Measurements from ENCODE around the gene PLPP3.

The PLPP3 gene

DNA sequence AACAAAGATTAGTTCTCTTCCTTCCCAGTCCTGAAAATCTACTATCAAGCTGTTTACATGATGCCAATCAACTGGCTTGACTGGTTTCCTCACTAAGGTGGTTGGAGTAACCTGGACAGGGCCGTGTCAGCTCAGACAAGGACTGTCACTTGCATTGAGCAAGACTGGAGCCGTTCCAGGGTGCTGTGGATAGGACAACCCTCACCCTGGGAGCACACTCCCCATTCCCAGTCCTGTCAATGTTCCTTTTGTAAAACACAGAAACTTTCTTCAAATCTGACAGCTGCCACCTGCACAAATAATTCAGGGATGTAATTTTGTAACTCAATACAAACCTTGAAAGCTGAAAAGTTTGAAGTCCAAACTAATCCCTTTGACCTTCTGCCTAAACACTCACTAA lies 31.4 kb downstream of the PLPP3 start:
- no peak overlapping the region for H3K4me3 ChIP-seq (replicated peaks in 1 of 2; ENCODE audit: low read depth in 2 of 2, low read length in 2 of 2)
- no peak for DNase-seq (ENCODE audit: low read depth in 2 of 2)
- TF ChIP-seq, protein P1, sequence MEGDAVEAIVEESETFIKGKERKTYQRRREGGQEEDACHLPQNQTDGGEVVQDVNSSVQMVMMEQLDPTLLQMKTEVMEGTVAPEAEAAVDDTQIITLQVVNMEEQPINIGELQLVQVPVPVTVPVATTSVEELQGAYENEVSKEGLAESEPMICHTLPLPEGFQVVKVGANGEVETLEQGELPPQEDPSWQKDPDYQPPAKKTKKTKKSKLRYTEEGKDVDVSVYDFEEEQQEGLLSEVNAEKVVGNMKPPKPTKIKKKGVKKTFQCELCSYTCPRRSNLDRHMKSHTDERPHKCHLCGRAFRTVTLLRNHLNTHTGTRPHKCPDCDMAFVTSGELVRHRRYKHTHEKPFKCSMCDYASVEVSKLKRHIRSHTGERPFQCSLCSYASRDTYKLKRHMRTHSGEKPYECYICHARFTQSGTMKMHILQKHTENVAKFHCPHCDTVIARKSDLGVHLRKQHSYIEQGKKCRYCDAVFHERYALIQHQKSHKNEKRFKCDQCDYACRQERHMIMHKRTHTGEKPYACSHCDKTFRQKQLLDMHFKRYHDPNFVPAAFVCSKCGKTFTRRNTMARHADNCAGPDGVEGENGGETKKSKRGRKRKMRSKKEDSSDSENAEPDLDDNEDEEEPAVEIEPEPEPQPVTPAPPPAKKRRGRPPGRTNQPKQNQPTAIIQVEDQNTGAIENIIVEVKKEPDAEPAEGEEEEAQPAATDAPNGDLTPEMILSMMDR (IDR thresholded peaks at IDR 0.05; ENCODE audit: low read depth, low read length), result no peak

DNA sequence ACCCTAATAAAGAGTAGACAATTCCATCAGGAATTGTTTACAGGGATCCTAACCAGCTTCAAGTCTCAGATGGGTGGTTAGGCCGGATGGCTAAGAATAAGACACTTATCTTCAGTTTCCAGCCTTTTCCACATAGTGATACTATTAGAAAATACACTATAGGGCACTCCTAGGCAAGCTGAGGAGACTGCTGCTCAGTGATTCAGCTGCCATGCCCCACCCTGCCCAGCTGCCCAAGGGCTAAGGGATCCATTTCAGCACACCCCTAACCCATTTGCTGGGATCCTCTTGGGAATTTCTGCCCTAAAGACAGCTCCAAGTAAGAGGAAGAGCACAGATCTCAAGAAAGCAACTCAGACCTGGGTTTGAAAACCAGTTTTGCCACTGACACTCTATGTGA lies 31.9 kb downstream of the PLPP3 start:
- H3K4me3 ChIP-seq (replicated peaks in 1 of 2; ENCODE audit: low read depth in 2 of 2, low read length in 2 of 2), result no peak overlapping the region
- DNase-seq (ENCODE audit: low read depth in 2 of 2), result no peak
- TF ChIP-seq, protein P1 (IDR thresholded peaks at IDR 0.05; ENCODE audit: low read depth, low read length), result no peak

DNA sequence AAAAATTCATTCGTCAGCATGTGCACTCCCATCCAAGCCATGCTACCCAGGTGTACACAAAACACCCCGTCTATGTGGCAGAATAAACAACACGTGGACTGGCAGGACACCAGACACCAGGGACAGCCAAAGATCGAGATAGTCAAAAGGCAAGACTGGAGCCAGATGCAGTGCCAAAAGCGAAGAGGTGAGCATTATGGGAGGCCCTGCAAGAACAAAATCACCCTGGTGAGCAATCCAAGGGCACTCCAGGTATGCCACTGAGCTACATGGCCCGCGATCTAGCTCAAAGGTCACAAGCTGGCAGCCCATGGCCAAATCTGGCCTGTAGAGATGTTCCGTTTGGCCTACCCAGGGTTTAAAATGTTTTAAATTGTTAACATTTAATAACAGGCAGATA lies 33.7 kb downstream of the PLPP3 start:
- TF ChIP-seq, protein P1 (IDR thresholded peaks at IDR 0.05; ENCODE audit: low read depth, low read length), result no peak
- DNase-seq (ENCODE audit: low read depth in 2 of 2), result no peak
- no peak overlapping the region for H3K4me3 ChIP-seq (replicated peaks in 1 of 2; ENCODE audit: low read depth in 2 of 2, low read length in 2 of 2)

DNA sequence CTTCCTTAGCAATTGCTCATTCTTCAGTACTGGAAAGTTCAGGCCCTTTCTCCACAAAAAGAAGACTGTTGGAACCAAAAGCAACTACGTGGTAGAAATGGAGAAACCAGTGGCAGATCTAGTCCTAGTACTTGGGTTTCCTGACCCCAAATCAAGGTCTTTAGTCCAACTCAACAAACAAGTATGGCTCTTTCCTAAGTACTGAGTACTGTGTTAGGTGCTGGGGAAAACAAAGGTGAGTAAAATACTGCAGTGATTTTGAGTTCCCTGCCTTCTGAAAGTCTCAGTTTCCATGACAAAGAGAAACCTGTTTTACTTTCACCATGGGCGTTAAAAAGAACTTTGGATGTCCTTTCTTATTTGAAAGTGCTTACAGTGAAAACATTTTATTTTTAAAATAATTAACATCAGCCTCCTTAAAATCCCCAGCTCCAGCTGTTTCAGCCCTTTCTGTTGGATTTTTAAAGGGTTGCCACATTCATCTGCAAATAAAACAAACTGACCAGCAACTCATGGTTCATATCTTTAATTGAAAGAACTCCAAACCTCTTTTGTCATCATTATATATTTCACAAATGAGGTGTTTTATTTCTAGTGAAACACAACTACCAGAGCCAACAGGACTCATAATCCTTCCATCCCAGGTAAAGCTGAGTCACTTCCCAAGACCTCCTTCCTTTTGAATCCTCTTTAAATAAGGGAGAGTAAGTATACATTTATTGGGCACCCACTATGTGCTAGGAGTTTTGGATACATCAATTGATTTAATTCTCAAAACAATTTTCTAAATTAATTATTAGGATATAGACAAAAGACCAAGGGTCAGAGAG lies 35.4 kb downstream of the PLPP3 start:
- H3K4me3 ChIP-seq (replicated peaks in 1 of 2; ENCODE audit: low read depth in 2 of 2, low read length in 2 of 2), result no peak overlapping the region
- DNase-seq (ENCODE audit: low read depth in 2 of 2), result no peak
- TF ChIP-seq, protein P1 (IDR thresholded peaks at IDR 0.05; ENCODE audit: low read depth, low read length), result no peak

DNA sequence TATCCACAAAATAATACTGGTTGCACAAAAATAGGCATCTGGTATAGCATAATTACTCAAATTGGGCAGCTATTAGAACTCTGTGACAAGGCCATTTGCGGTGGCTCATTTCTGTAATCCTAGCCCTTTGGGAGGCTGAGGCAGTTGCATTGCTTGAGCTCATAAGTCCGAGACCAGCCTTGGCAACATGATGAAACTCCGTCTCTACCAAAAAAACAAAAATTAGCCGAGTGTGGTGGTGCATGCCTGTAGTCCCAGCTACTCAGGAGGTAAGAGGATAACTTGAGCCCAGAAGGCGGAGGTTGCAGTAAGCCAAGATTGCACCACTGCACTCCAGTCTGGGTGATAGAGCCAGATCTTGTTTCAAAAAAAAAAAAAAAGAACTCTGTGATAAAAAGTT lies 36.7 kb downstream of the PLPP3 start:
- no peak overlapping the region for H3K4me3 ChIP-seq (replicated peaks in 1 of 2; ENCODE audit: low read depth in 2 of 2, low read length in 2 of 2)
- TF ChIP-seq, protein P1 (IDR thresholded peaks at IDR 0.05; ENCODE audit: low read depth, low read length), result no peak
- DNase-seq (ENCODE audit: low read depth in 2 of 2), result no peak

DNA sequence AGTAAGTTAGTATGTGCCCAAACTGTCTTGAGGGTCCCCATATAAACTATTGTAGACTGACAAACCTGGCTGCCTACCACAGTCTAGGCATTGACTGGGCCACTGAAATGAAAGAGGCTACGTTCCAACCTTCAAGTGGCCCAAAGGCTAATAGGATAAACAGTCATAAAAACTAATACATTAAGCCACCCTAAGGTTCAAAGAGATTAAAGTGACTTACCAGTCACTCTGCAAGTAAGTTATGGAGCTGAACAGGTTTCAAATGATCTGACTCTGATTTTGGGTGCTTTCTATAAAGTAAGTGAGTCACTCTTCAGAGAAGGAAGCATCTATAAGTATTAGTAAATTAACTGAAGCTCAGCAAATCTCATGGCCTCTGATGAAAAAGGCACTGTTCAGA lies 38.0 kb downstream of the PLPP3 start:
- no peak overlapping the region for H3K4me3 ChIP-seq (replicated peaks in 1 of 2; ENCODE audit: low read depth in 2 of 2, low read length in 2 of 2)
- TF ChIP-seq, protein P1 (IDR thresholded peaks at IDR 0.05; ENCODE audit: low read depth, low read length), result no peak
- DNase-seq (ENCODE audit: low read depth in 2 of 2), result no peak

DNA sequence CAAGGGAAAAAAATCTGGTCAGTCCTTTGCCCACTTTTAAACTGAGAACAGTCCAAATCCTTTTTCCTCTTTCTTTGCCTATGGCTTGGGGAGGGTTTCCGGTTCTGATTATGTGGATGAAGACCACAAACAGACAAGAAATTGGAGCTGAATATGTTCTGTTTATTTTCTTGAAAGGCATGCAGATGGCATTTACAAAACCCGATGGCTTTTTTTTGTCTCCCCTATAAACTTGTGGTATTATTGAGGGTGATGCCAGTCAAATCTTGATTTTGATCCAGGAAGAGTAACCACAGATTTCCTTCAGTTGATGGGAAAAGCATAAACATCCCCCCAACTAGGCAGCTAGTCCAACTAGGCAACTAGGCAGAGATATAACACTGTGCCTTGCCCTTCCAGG lies 38.9 kb downstream of the PLPP3 start:
- no peak for DNase-seq (ENCODE audit: low read depth in 2 of 2)
- TF ChIP-seq, protein P1 (IDR thresholded peaks at IDR 0.05; ENCODE audit: low read depth, low read length), result no peak
- H3K4me3 ChIP-seq (replicated peaks in 1 of 2; ENCODE audit: low read depth in 2 of 2, low read length in 2 of 2), result no peak overlapping the region
